Effector memory CD4-positive, alpha-beta T cell (primary cell): ENCODE data around the gene JCHAIN.
"Not testable (repeated sequence)": the region's sequence is repeated elsewhere in the genome, so short reads cannot be mapped to it uniquely, and the experiment has no call there.

Experiments used
- DNase-seq, 3 donors: peaks; one replicate each; pipeline ENCODE4 v3.0.0-alpha.2; 2020
- H3K27ac ChIP-seq: 2 replicates; pipeline ENCODE4 v1.7.0; 2013; ENCODE audit warnings: mild to moderate bottlenecking, low read length, moderate library complexity; ENCODE audit not compliant: insufficient read depth, poor library complexity, severe bottlenecking
- H3K27me3 ChIP-seq: replicated peaks from 2 replicates; pipeline ENCODE4 v1.7.0; 2013; ENCODE audit warnings: mild to moderate bottlenecking, low read length; ENCODE audit not compliant: insufficient read depth, control insufficient read depth, poor library complexity, severe bottlenecking
- H3K36me3 ChIP-seq: 2 replicates; pipeline ENCODE4 v1.7.0; 2013; ENCODE audit warnings: mild to moderate bottlenecking, low read length, moderate library complexity; ENCODE audit not compliant: control insufficient read depth, insufficient read depth
- H3K4me1 ChIP-seq: 2 replicates; pipeline ENCODE4 v1.7.0; 2013; ENCODE audit warnings: low read length, mild to moderate bottlenecking; ENCODE audit not compliant: control insufficient read depth, insufficient read depth, poor library complexity, severe bottlenecking
- H3K4me3 ChIP-seq: 2 replicates; pipeline ENCODE4 v1.7.0; 2013; ENCODE audit warnings: low read length, low read depth, mild to moderate bottlenecking; ENCODE audit not compliant: insufficient read depth, poor library complexity, severe bottlenecking
- H3K9me3 ChIP-seq: 2 replicates; pipeline ENCODE4 v1.7.0; 2013; ENCODE audit warnings: mild to moderate bottlenecking, low read length, moderate library complexity; ENCODE audit not compliant: control insufficient read depth

JCHAIN gene

DNA sequence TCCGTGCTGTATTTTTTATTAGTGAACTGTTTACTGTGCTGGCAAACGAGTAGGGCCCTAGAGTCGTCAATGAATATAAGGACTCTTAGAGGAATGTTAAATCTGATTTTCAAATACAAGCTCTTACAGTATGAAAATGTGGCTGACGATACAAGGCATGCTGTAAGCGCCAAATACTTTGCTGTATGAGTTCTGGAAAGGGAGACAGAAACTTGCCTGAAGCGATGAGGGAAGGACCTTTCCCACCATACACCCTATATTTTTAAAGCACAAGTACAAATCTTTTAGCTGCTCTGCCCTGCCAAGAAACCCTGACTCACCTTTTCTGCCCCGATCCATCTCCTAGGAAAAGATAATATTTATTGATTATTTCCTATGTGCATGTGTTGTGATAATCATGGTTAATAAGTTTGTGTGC lies 39.7 kb upstream of the JCHAIN start:
- H3K27ac ChIP-seq: peak overlapping the region; percentile 83
- H3K4me3 ChIP-seq: peak overlapping the region; percentile 75
- no peaks in the 10 kb centered on the region for H3K9me3 ChIP-seq
- H3K27me3 ChIP-seq: no peaks in the 10 kb centered on the region
- H3K36me3 ChIP-seq: no peaks in the 10 kb centered on the region
- peaks cover 11% of the 10 kb centered on the region for H3K4me1 ChIP-seq
- DNase-seq: no peak

DNA sequence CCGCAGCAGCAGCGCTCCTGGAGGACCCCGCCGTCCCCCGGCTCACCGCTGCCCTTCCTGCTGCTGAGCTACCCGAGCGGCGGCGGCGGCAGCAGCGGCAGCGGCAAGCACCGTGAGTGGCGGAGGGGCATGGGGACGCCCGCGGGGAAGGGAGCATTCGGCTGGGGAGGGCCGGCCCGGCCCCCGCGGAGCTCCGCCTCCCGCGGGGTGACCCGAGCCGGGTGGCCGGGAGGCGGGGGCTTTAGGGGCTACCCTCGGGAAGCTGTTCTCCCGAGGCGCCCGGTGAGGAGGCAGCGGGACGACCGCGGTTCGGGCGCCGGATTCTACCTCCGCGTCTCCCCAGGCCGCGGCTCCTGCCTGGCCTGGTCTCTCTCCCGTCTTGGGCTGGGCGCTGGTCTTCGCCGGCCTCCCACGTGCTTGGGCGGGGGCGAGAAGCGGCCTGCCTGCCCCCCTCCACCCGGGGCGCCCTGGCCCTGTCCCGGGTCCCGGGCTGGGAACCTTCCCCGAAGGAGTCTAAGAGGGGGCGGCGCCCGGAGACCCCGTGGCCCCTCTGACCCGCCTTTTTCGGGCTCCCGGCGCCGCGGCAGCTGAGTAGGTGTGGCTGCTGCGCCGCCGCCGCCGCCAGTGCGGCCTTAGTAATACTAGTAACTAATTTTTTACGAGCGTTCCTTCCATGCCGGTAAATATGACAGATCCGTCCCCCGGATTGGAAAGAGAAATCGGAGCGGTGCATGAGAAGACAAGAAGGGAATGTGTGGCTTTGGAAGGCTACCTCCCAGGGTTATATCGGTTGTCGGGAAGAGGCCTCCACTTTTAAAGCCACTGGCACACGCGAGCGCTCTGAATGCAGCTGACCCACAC lies 39.1 kb upstream of the JCHAIN start:
- peak overlapping the region; percentile 83 for H3K27ac ChIP-seq
- no peaks in the 10 kb centered on the region for H3K9me3 ChIP-seq
- no peaks in the 10 kb centered on the region for H3K36me3 ChIP-seq
- peak; percentile 56 to 70 (median 65) for DNase-seq
- H3K4me3 ChIP-seq: peak overlapping the region; percentile 75
- H3K27me3 ChIP-seq: no peaks in the 10 kb centered on the region
- peaks cover 11% of the 10 kb centered on the region for H3K4me1 ChIP-seq

DNA sequence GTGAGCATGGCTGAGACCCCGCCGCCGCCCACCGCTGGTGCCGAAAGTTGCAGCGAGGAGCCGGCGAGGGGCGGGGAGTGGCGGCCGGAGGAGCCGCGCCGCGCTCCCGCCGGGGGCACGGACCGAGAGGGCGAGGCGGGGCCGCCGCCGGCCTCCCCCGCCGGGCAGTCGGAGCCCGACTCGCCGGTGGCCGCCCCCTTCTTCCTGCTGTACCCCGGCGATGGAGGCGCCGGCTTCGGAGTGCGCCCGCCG lies 38.5 kb upstream of the JCHAIN start:
- H3K27me3 ChIP-seq: no peaks in the 10 kb centered on the region
- no peaks in the 10 kb centered on the region for H3K36me3 ChIP-seq
- H3K27ac ChIP-seq: peak overlapping the region; percentile 83
- H3K4me1 ChIP-seq: peaks cover 11% of the 10 kb centered on the region
- DNase-seq: peak in 1 of 3 donors; percentile 17
- peak overlapping the region; percentile 75 for H3K4me3 ChIP-seq
- no peaks in the 10 kb centered on the region for H3K9me3 ChIP-seq

DNA sequence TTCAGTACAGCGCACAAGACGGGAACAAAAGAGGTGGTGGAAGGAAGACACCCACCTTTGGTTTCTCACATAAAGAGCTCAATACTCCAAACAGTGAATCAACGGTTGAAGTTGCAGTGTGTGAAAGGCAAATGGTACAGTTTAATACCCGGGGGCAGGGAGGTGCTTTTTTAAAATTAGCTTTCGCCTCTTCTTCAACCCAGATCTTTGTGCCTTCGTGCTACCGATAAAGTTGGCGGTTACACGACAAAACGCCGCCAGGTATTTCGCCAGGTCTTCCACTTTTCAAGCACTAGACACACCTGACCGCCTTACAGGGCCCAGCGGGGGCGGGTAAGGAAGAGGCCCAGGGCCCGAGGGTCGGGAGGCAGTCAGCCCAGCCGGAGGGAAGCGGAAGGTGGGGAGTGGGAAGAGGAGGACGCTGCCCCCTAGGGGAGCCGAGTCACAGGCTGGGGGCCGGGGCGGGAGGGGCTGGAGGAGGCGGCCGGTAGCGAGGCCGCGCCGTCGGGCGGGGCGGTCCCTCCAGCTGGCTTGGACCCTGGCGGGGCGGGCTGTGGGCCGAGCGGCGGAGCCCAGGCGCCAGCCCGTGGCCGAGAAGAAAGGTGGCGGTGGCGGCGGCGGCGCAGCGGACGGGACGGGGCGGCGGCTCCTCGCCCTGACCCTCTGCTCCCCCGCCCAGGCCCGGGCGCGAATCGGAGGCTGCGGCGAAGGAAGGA lies 38.1 kb upstream of the JCHAIN start:
- Histone ChIP-seq H3K27ac (peak overlapping the region; percentile 83), H3K4me1 (peaks cover 11% of the 10 kb centered on the region), H3K9me3 (no peaks in the 10 kb centered on the region), H3K4me3 (peak overlapping the region; percentile 75), H3K27me3 (no peaks in the 10 kb centered on the region), H3K36me3 (no peaks in the 10 kb centered on the region)
- DNase-seq: peak; percentile 53 to 62 (median 57)

DNA sequence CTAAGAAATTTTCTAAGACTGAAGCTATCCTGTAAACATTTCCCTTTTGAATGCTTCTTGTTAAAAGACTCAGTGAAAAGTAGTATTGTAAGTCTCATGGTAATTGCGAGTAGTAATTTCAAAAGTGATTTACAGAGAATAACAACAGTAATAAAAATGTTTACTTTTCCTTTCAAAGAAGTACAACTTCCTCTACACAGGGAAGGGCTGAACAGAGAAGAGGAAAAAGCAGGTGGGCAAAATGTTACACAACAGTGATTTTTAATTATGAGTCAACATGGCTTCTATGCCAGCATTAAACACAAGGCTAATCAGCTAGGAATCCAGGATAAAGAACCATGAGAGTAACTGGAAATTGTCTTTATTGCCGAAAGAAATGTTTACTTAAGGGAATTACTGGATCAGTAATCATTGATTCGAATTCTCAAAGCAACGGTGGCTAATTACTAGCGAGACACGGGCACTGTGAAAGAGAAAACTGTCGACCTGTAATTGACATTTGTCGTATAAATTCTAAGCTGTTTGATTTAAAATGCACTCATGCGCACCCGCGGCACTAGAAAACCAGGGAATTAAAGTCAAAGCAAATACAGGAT lies 37.4 kb upstream of the JCHAIN start:
- no peak for DNase-seq
- Histone ChIP-seq H3K4me3 (peak overlapping the region; percentile 75), H3K36me3 (no peaks in the 10 kb centered on the region), H3K27me3 (no peaks in the 10 kb centered on the region), H3K27ac (peak overlapping the region; percentile 83), H3K9me3 (no peaks in the 10 kb centered on the region), H3K4me1 (peaks cover 11% of the 10 kb centered on the region)

DNA sequence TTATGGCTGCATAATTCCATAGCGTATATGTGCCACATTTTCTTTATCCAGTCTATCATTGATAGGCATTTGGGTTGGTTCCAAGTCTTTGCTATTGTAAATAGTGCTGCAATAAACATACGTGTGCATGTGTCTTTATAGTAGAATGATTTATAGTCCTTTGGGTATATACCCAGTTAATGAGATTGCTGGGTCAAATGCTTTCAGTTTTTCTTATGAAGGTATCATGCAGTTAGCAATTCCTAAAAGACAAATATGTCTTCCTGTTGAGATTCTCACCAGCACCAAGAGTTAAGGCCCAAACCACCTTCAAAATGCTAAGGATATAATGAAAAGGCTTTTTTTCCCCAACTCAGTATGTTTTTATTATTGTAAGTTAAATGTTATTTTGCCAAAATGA lies 36.3 kb upstream of the JCHAIN start:
- H3K9me3 ChIP-seq, H3K36me3 ChIP-seq, H3K27ac ChIP-seq, H3K4me3 ChIP-seq, DNase-seq, H3K27me3 ChIP-seq: not testable (repeated sequence)
- peaks cover 11% of the 10 kb centered on the region for H3K4me1 ChIP-seq

DNA sequence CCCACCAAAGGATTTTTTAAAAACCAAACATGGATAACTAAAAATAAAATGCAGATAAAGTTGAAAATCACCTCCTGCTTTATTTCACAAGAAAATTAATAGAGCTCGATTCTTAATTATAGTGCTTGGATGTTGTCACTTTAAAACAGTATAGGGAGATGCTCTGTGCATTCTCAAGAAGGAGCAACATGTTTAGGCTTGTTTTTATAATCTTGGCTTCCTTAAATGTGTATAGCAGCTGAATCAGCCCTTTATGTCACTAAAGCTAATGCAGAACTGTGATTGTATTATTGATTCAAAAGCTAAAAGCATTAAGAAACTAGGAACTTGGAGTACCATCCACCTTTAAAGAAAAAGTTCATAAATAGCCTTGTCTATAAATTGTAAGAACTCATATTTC lies 35.0 kb upstream of the JCHAIN start:
- no peaks in the 10 kb centered on the region for H3K36me3 ChIP-seq
- no peak overlapping the region for H3K27ac ChIP-seq

DNA sequence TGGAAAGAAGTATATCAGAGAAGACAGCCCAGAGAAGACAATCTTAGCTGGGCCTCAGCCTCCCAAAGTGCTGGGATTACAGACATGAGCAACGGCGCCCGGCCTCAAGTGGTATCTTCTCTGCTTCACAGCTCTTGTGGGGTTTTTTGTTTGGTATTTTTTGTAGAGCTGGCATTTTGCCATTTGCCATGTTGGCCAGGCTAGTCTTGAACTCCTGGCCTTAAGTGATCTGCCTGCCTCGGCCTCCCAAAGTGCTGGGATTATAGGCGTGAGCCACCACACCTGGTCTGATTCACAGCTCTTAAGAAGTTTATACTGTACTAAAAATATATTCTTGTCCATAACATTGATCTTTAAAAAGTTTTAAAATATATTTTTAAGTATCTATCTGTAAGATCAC lies 34.4 kb upstream of the JCHAIN start:
- H3K27me3 ChIP-seq: no peaks in the 10 kb centered on the region
- no peaks in the 10 kb centered on the region for H3K36me3 ChIP-seq
- DNase-seq: no peak
- no peaks in the 10 kb centered on the region for H3K9me3 ChIP-seq
- H3K27ac ChIP-seq: no peak overlapping the region
- no peaks in the 10 kb centered on the region for H3K4me1 ChIP-seq
- no peak overlapping the region for H3K4me3 ChIP-seq

More for the DNA sequence above, 35.0 kb upstream of the JCHAIN start:
- Histone ChIP-seq H3K9me3 (no peaks in the 10 kb centered on the region), H3K27me3 (no peaks in the 10 kb centered on the region), H3K4me3 (no peak overlapping the region), H3K4me1 (peaks cover 5% of the 10 kb centered on the region)
- no peak for DNase-seq

DNA sequence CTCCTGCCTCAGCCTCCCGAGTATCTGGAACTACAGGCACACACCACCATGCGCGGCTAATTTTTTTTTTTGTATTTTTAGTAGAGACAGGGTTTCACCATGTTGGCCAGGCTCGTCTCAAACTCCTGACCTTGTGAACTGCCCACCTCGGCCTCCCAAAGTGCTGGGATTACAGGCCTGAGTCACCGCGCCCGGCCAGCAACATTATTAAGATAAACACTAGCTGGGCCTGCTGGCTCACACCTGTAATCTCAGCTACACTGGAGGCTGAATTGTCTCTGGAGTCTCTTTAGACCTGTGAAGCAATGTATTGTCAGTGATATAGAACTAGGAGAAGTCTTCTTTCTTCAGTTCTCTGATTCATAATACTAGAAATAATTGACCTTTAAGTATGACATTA lies 32.1 kb upstream of the JCHAIN start:
- not testable (repeated sequence) for H3K27me3 ChIP-seq, DNase-seq, H3K4me1 ChIP-seq, H3K36me3 ChIP-seq, H3K27ac ChIP-seq, H3K4me3 ChIP-seq, H3K9me3 ChIP-seq

DNA sequence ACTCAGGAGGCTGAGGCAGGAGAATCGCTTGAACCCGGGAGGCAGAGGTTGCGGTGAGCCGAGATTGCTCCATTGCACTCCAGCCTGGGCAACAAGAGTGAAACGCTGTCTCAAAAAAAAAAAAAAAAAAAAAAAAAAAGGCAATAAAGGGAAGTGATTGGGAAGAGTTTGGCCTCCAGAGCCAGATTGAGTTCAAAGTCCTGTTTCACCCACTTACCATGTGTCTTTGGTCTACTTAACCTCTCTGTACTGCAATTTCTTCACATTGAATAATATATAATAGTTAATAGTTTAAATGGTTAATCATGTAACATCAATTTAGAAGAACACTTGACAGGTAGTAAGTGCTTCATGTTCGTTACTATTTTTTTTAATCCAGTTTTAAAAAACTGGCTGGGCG lies 28.3 kb upstream of the JCHAIN start:
- not testable (repeated sequence) for H3K27ac ChIP-seq, H3K4me1 ChIP-seq, H3K4me3 ChIP-seq, H3K27me3 ChIP-seq, H3K9me3 ChIP-seq, DNase-seq, H3K36me3 ChIP-seq
